ENCODE data around the gene KPNA1. TPM values are rescaled to one million over a fixed set of nuclear protein-coding genes. Genes with fewer than 3 reads are reported as not detected.
A peak's percentile ranks its signal among the peaks of the same experiment; 100 is the strongest.
"Not testable (repeated sequence)": the region's sequence is repeated elsewhere in the genome, so short reads cannot be mapped to it uniquely, and the experiment has no call there.

Gene KPNA1
- total RNA-seq, 2 donors from 2014 or later: 40.3 to 89.5 TPM

GRCh38 chr3:122535964-122536631 lies 21.4 kb upstream of the KPNA1 start:
- Mint-ChIP-seq H3K9me3 (no peaks in the 10 kb centered on the region), H3K36me3 (peaks cover 29 to 70% of the 10 kb centered on the region in 2 donors), H3K27ac (peak overlapping the region in 1 of 2 donors; percentile 5)
- DNase-seq (ENCODE audit: low spot score in 2 of 2) (no peak), ATAC-seq (no peak)

GRCh38 chr3:122533931-122534334 lies 19.2 kb upstream of the KPNA1 start:
- DNase-seq (ENCODE audit: low spot score in 2 of 2) (peak; percentile 56 to 62), ATAC-seq (peak; percentile 98 to 99)
- H3K27ac Mint-ChIP-seq: peak overlapping the region in 1 of 2 donors; percentile 70
- no peaks in the 10 kb centered on the region for H3K9me3 Mint-ChIP-seq
- peaks cover 26 to 64% of the 10 kb centered on the region in 2 donors for H3K36me3 Mint-ChIP-seq

GRCh38 chr3:122533480-122533879 lies 18.7 kb upstream of the KPNA1 start:
- H3K36me3 Mint-ChIP-seq: peaks cover 26 to 62% of the 10 kb centered on the region in 2 donors

GRCh38 chr3:122530164-122530563 lies 15.4 kb upstream of the KPNA1 start:
- H3K27ac Mint-ChIP-seq: no peak overlapping the region
- peaks cover 20 to 41% of the 10 kb centered on the region in 2 donors for H3K36me3 Mint-ChIP-seq
- no peak for DNase-seq (ENCODE audit: low spot score in 2 of 2)

More at GRCh38 chr3:122533480-122533879, 18.7 kb upstream of the KPNA1 start:
- DNase-seq (ENCODE audit: low spot score in 2 of 2): no peak
- peak overlapping the region; percentile 70 to 96 for H3K27ac Mint-ChIP-seq
- H3K9me3 Mint-ChIP-seq: no peaks in the 10 kb centered on the region
- peak; percentile 11 to 30 for ATAC-seq

GRCh38 chr3:122523317-122523716 lies 8.6 kb upstream of the KPNA1 start:
- no peak for DNase-seq (ENCODE audit: low spot score in 2 of 2)
- peak overlapping the region in 1 of 2 donors; percentile 51 for H3K27ac Mint-ChIP-seq
- peaks cover 0 to 4% of the 10 kb centered on the region in 2 donors for H3K9me3 Mint-ChIP-seq
- no peaks in the 10 kb centered on the region for H3K36me3 Mint-ChIP-seq
- no peak for ATAC-seq

More at GRCh38 chr3:122530164-122530563, 15.4 kb upstream of the KPNA1 start:
- no peaks in the 10 kb centered on the region for H3K9me3 Mint-ChIP-seq
- ATAC-seq: no peak

- no peak overlapping the region for H3K27ac Mint-ChIP-seq
- peaks cover 0 to 4% of the 10 kb centered on the region in 2 donors for H3K9me3 Mint-ChIP-seq
- no peaks in the 10 kb centered on the region for H3K36me3 Mint-ChIP-seq
- ATAC-seq (no peak), DNase-seq (ENCODE audit: low spot score in 2 of 2) (no peak)
Observed at GRCh38 chr3:122520861-122521260, 6.1 kb upstream of the KPNA1 start.

- DNase-seq (ENCODE audit: low spot score in 2 of 2) (no peak), ATAC-seq (no peak)
- Mint-ChIP-seq H3K27ac (no peak overlapping the region), H3K36me3 (no peaks in the 10 kb centered on the region), H3K9me3 (peaks cover 0 to 4% of the 10 kb centered on the region in 2 donors)
Observed at GRCh38 chr3:122519693-122520092, 5.0 kb upstream of the KPNA1 start.

- ATAC-seq (no peak), DNase-seq (ENCODE audit: low spot score in 2 of 2) (no peak)
- Mint-ChIP-seq H3K9me3 (peaks cover 0 to 4% of the 10 kb centered on the region in 2 donors), H3K27ac (no peak overlapping the region), H3K36me3 (no peaks in the 10 kb centered on the region)
Observed at GRCh38 chr3:122516846-122517360, 2.2 kb upstream of the KPNA1 start.

- Mint-ChIP-seq H3K36me3 (peaks cover 0 to 8% of the 10 kb centered on the region in 2 donors), H3K9me3 (peaks cover 0 to 3% of the 10 kb centered on the region in 2 donors), H3K27ac (no peak overlapping the region)
- ATAC-seq (no peak), DNase-seq (ENCODE audit: low spot score in 2 of 2) (no peak)
Observed at GRCh38 chr3:122515870-122516269, 1.1 kb upstream of the KPNA1 start.

GRCh38 chr3:122515020-122515468 lies 305 bp upstream of the KPNA1 start:
- H3K36me3 Mint-ChIP-seq: peaks cover 2 to 13% of the 10 kb centered on the region in 2 donors
- H3K27ac Mint-ChIP-seq: peak overlapping the region in 1 of 2 donors; percentile 77
- ATAC-seq (no peak), DNase-seq (ENCODE audit: low spot score in 2 of 2) (no peak)
- no peaks in the 10 kb centered on the region for H3K9me3 Mint-ChIP-seq

- DNase-seq (ENCODE audit: low spot score in 2 of 2) (no peak), ATAC-seq (no peak)
- Mint-ChIP-seq H3K27ac (peak overlapping the region; percentile 77 to 85), H3K9me3 (no peaks in the 10 kb centered on the region), H3K36me3 (peaks cover 7 to 20% of the 10 kb centered on the region in 2 donors)
Observed at GRCh38 chr3:122513386-122514122, 1.2 kb downstream of the KPNA1 start.

- Mint-ChIP-seq H3K36me3 (peaks cover 7 to 20% of the 10 kb centered on the region in 2 donors), H3K9me3 (no peaks in the 10 kb centered on the region), H3K27ac (no peak overlapping the region)
- no peak for DNase-seq (ENCODE audit: low spot score in 2 of 2)
- no peak for ATAC-seq
Observed at GRCh38 chr3:122512284-122512683, 2.5 kb downstream of the KPNA1 start.

GRCh38 chr3:122510878-122511535 lies 3.7 kb downstream of the KPNA1 start:
- H3K27ac Mint-ChIP-seq: no peak overlapping the region
- H3K9me3 Mint-ChIP-seq: no peaks in the 10 kb centered on the region
- peaks cover 7 to 20% of the 10 kb centered on the region in 2 donors for H3K36me3 Mint-ChIP-seq
- DNase-seq (ENCODE audit: low spot score in 2 of 2) (no peak), ATAC-seq (no peak)

- H3K9me3 Mint-ChIP-seq, ATAC-seq: not testable (repeated sequence)
- peak overlapping the region in 1 of 2 donors; percentile 13 for H3K27ac Mint-ChIP-seq
Observed at GRCh38 chr3:122508944-122509343, 5.8 kb downstream of the KPNA1 start.

GRCh38 chr3:122508135-122508914 lies 6.4 kb downstream of the KPNA1 start:
- DNase-seq (ENCODE audit: low spot score in 2 of 2): no peak
- H3K36me3 Mint-ChIP-seq: peaks cover 7 to 25% of the 10 kb centered on the region in 2 donors
- peak; percentile 84 to 87 for ATAC-seq
- no peaks in the 10 kb centered on the region for H3K9me3 Mint-ChIP-seq
- H3K27ac Mint-ChIP-seq: peak overlapping the region in 1 of 2 donors; percentile 13

More at GRCh38 chr3:122508944-122509343, 5.8 kb downstream of the KPNA1 start:
- peaks cover 7 to 25% of the 10 kb centered on the region in 2 donors for H3K36me3 Mint-ChIP-seq
- DNase-seq (ENCODE audit: low spot score in 2 of 2): not testable (repeated sequence)

GRCh38 chr3:122506450-122506849 lies 8.3 kb downstream of the KPNA1 start:
- DNase-seq (ENCODE audit: low spot score in 2 of 2) (no peak), ATAC-seq (peak; percentile 18 to 47)
- peaks cover 7 to 23% of the 10 kb centered on the region in 2 donors for H3K36me3 Mint-ChIP-seq
- no peak overlapping the region for H3K27ac Mint-ChIP-seq
- no peaks in the 10 kb centered on the region for H3K9me3 Mint-ChIP-seq

Measured in activated naive CD4-positive, alpha-beta T cell treated with anti-CD3 and anti-CD28 coated beads, Interleukin-2, amount 50 U/mL, for 72 hours (primary cell).